IMR-90 (cell line): ENCODE data around the gene SLC5A11. TPM values are rescaled to one million over a fixed set of nuclear protein-coding genes. Genes with fewer than 3 reads are reported as not detected.

ENCODE experiments used
- ATAC-seq: fragments of 200-7000 bp; cut with Tn5 transposase; 2 replicates; pipeline ENCODE4 v1.9.1; 2020; ENCODE audit warnings: low read depth, mild to moderate bottlenecking, moderate library complexity
- BruUV-seq: library from RNA; stranded (reverse); fragments of 400-500 nt; replicated peaks from 2 replicates; lab custom pipeline; 2021; lab: Mats Ljungman, UMichigan
- CTCF ChIA-PET: fragments of 300-600 bp; formaldehyde crosslinking; extraction: SDS; loops from one replicate; lab custom pipeline; 2021; ENCODE audit warnings: antibody characterized with exemption; lab: Yijun Ruan, JAX
- POLR2A ChIA-PET: fragments of 300-600 bp; sonication (Branson Sonifier 250); formaldehyde crosslinking; loops from one replicate; lab custom pipeline; 2022; ENCODE audit warnings: antibody characterized with exemption; ENCODE audit not compliant: unreplicated experiment; lab: Charles Lee
- DNase-seq: peaks from one replicate; pipeline ENCODE4 v3.0.0; 2013
- H2AFZ ChIP-seq: replicated peaks from 2 replicates; pipeline ENCODE3; 2013; ENCODE audit warnings: low read length, mild to moderate bottlenecking; ENCODE audit not compliant: poor library complexity
- H2AK5ac ChIP-seq: 2 replicates; pipeline ENCODE4 v1.6.1; 2013; ENCODE audit warnings: low read depth, low read length, inconsistent platforms
- H2AK9ac ChIP-seq: replicated peaks from 2 replicates; pipeline ENCODE3; 2013; ENCODE audit warnings: mild to moderate bottlenecking, low read depth, low read length, moderate library complexity; ENCODE audit not compliant: poor library complexity
- H2BK120ac ChIP-seq: 2 replicates; pipeline ENCODE4 v1.6.1; 2013; ENCODE audit warnings: low read depth, low read length, inconsistent platforms
- H2BK15ac ChIP-seq: 3 replicates; pipeline ENCODE4 v1.6.1; 2013; ENCODE audit warnings: low read depth, low read length, inconsistent platforms
- H2BK20ac ChIP-seq: 2 replicates; pipeline ENCODE4 v1.6.1; 2013; ENCODE audit warnings: low read depth, mild to moderate bottlenecking, inconsistent platforms, low read length, moderate library complexity
- H2BK5ac ChIP-seq: 2 replicates; pipeline ENCODE4 v1.6.1; 2013; ENCODE audit warnings: mild to moderate bottlenecking, low read depth, low read length, inconsistent platforms; ENCODE audit not compliant: poor library complexity, severe bottlenecking
- H3K14ac ChIP-seq: replicated peaks from 2 replicates; pipeline ENCODE4 v1.6.1; 2013; ENCODE audit warnings: low read depth, low read length, inconsistent platforms
- H3K18ac ChIP-seq: 2 replicates; pipeline ENCODE4 v1.6.1; 2013; ENCODE audit warnings: low read depth, low read length, control low read depth
- H3K23ac ChIP-seq: 2 replicates; pipeline ENCODE4 v1.6.1; 2013; ENCODE audit warnings: low read depth, low read length, inconsistent platforms
- H3K27ac ChIP-seq: 2 replicates; pipeline ENCODE4 v1.5.1; 2013; ENCODE audit warnings: mild to moderate bottlenecking, control low read depth, low read length; ENCODE audit not compliant: insufficient read depth
- H3K27me3 ChIP-seq: 2 replicates; pipeline ENCODE4 v1.6.1; 2013; ENCODE audit warnings: low read length; ENCODE audit not compliant: control insufficient read depth, insufficient read depth
- H3K36me3 ChIP-seq: 2 replicates; pipeline ENCODE4 v1.6.1; 2013; ENCODE audit warnings: low read length, mixed read lengths; ENCODE audit not compliant: control insufficient read depth, insufficient read depth
- H3K4ac ChIP-seq: 2 replicates; pipeline ENCODE4 v1.6.1; 2013; ENCODE audit warnings: low read depth, low read length, inconsistent platforms
- H3K4me1 ChIP-seq: 2 replicates; pipeline ENCODE4 v1.6.1; 2013; ENCODE audit warnings: low read length, mixed read lengths; ENCODE audit not compliant: control insufficient read depth, insufficient read depth
- H3K4me2 ChIP-seq: 2 replicates; pipeline ENCODE4 v1.6.1; 2013; ENCODE audit warnings: low read depth, mild to moderate bottlenecking, control low read depth, low read length, moderate library complexity
- H3K4me3 ChIP-seq: 2 replicates; pipeline ENCODE4 v1.5.1; 2013; ENCODE audit warnings: low read depth, mild to moderate bottlenecking, control low read depth, low read length, moderate library complexity; ENCODE audit not compliant: insufficient read depth
- H3K56ac ChIP-seq: 2 replicates; pipeline ENCODE4 v1.6.1; 2013; ENCODE audit warnings: low read length, inconsistent platforms; ENCODE audit not compliant: insufficient read depth; ENCODE audit errors: extremely low read depth
- H3K79me1 ChIP-seq, 2 experiments: 2 replicates each; pipeline ENCODE4 v1.6.1; 2013; ENCODE audit warnings: low read length in 2 of 2, inconsistent platforms in 1 of 2, low read depth in 1 of 2
- H3K9ac ChIP-seq: 2 replicates; pipeline ENCODE4 v1.6.1; 2013; ENCODE audit warnings: low read depth, low read length, control low read depth
- H3K9me1 ChIP-seq: 2 replicates; pipeline ENCODE4 v1.6.1; 2013; ENCODE audit warnings: low read length, inconsistent platforms; ENCODE audit not compliant: insufficient read depth
- H3K9me3 ChIP-seq: 2 replicates; pipeline ENCODE4 v1.6.1; 2013; ENCODE audit warnings: low read length; ENCODE audit not compliant: control insufficient read depth, insufficient read depth
- H4K20me1 ChIP-seq: 2 replicates; pipeline ENCODE4 v1.6.1; 2013; ENCODE audit warnings: low read length, inconsistent platforms; ENCODE audit not compliant: insufficient read depth
- H4K5ac ChIP-seq: 2 replicates; pipeline ENCODE4 v1.6.1; 2013; ENCODE audit warnings: mild to moderate bottlenecking, low read depth, low read length, control low read depth
- H4K8ac ChIP-seq, 2 experiments: 2 replicates each; pipeline ENCODE4 v1.6.1; 2013; ENCODE audit warnings: low read depth in 2 of 2, low read length in 2 of 2, control low read depth in 1 of 2, inconsistent platforms in 1 of 2
- H4K91ac ChIP-seq: 2 replicates; pipeline ENCODE4 v1.6.1; 2013; ENCODE audit warnings: low read depth, low read length, inconsistent platforms; ENCODE audit not compliant: insufficient read depth
- BHLHE40 ChIP-seq: fragments of 150-350 bp; IDR thresholded peaks from 2 replicates; pipeline ENCODE4 v1.6.1; 2016; ENCODE audit warnings: mild to moderate bottlenecking, low read depth, low read length
- CEBPB ChIP-seq: IDR thresholded peaks from 2 replicates; pipeline ENCODE4 v1.6.1; 2012; ENCODE audit warnings: low read depth, low read length, improper control_type of control experiment
- CHD1 ChIP-seq: IDR thresholded peaks from 2 replicates; pipeline ENCODE4 v1.6.1; 2012; ENCODE audit warnings: low read depth, low read length, improper control_type of control experiment
- ELK1 ChIP-seq: fragments of 150-350 bp; IDR thresholded peaks from 2 replicates; pipeline ENCODE4 v1.6.1; 2016; ENCODE audit warnings: low read depth, mild to moderate bottlenecking, low read length, moderate library complexity, borderline replicate concordance
- FOS ChIP-seq: fragments of 150-350 bp; IDR thresholded peaks from 2 replicates; pipeline ENCODE4 v1.6.1; 2016; ENCODE audit warnings: low read depth, low read length
- NFE2L2 ChIP-seq: fragments of 150-350 bp; IDR thresholded peaks from 2 replicates; pipeline ENCODE4 v1.6.1; 2016; ENCODE audit warnings: low read depth, mild to moderate bottlenecking, low read length
- POLR2A ChIP-seq: IDR thresholded peaks from 2 replicates; pipeline ENCODE4 v1.6.1; 2012; ENCODE audit warnings: mild to moderate bottlenecking, low read depth, low read length
- RAD21 ChIP-seq: IDR thresholded peaks from 2 replicates; pipeline ENCODE4 v1.6.1; 2012; ENCODE audit warnings: low read length, improper control_type of control experiment
- RCOR1 ChIP-seq: IDR thresholded peaks from 2 replicates; pipeline ENCODE4 v1.6.1; 2012; ENCODE audit warnings: mild to moderate bottlenecking, low read length, improper control_type of control experiment; ENCODE audit not compliant: insufficient replicate concordance
- SMC3 ChIP-seq: fragments of 150-350 bp; IDR thresholded peaks from 2 replicates; pipeline ENCODE4 v1.6.1; 2016; ENCODE audit warnings: low read depth, mild to moderate bottlenecking, antibody characterized with exemption, low read length, moderate library complexity
- USF2 ChIP-seq: fragments of 150-350 bp; IDR thresholded peaks from 2 replicates; pipeline ENCODE4 v1.6.1; 2017; ENCODE audit warnings: mild to moderate bottlenecking, antibody characterized with exemption, low read length, low read depth
- WGBS, 2 experiments: methylation state at CpG; one replicate each; pipeline versions ENCODE4 v1.1.5 to v1.1.7; 2013; ENCODE audit warnings: missing lambda C conversion rate in 2 of 2; ENCODE audit not compliant: insufficient read length in 1 of 2; ENCODE audit errors: extremely low coverage in 2 of 2; 5-methylcytosine and 5-hydroxymethylcytosine counted together
- dilution Hi-C: fragments of 300-500 bp; cut with HindIII; formaldehyde crosslinking; loops from one replicate; pipeline ENCODE4 v1.14.3; 2018; ENCODE audit warnings: low sequenced_read_pairs; ENCODE audit not compliant: unreplicated experiment
- in situ Hi-C: fragments of 300-500 bp; cut with MboI; formaldehyde crosslinking; loops from 3 replicates; pipeline ENCODE4 v1.14.3; 2019; ENCODE audit warnings: low sequenced_read_pairs, inconsistent platforms, mixed read lengths
- intact Hi-C: fragments of 100-400 bp; cut with micrococcal nuclease; formaldehyde crosslinking; loops from 2 replicates; pipeline ENCODE4 v1.10.0; 2022
- polyA plus RNA-seq, 3 experiments: library from polyadenylated mRNA; depleted of rRNA; stranded (reverse); fragments of >200 nt; gene quantifications; 2 replicates each; pipeline ENCODE4 v1.2.3, GENCODE V29; 2012; ENCODE audit warnings: low replicate concordance in 1 of 3
- total RNA-seq: library from RNA; depleted of rRNA; stranded (reverse); fragments of >200 nt; gene quantifications from 2 replicates; pipeline ENCODE4 v1.2.3, GENCODE V29; 2012
- TF ChIP-seq, protein P1 (sequence below): conservative IDR thresholded peaks from 2 replicates; pipeline ENCODE4 v1.5.1; 2012; ENCODE audit warnings: mild to moderate bottlenecking, low read depth, low read length, improper control_type of control experiment

The SLC5A11 gene
- total and polyA plus RNA-seq, 2 of the 4 experiments (the other 2 are of a cell fraction), result under 0.01 TPM; not detected in 1

DNA sequence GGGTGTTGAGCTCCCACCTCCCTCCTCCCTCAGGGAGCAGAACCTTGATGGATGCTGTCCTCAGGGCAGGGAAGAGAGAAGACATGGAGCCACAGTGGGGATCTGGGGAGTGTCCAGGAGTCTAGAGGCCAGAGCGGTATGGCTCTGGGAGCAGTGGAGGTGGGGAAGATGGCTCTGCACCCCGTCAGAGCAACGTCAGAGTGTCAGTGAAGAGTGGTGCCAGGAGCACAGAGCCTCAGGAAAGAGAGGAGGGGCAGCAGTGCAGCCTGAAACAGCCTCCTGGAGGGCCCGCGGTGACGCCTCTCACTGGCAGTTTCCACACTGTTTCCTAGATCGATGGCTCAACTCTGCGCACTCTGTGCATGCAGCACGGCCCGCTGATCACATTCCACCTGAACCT lies 23.2 kb upstream of the SLC5A11 start:
- H2AFZ ChIP-seq, result no peak overlapping the region
- ChIA-PET CTCF (no interaction called here), POLR2A (no interaction called here)
- H3K36me3 ChIP-seq, result peaks cover 66% of the 10 kb centered on the region
- TF ChIP-seq CEBPB (no peak), POLR2A (no peak), CHD1 (no peak), RCOR1 (no peak), USF2 (no peak), ELK1 (no peak), SMC3 (no peak), NFE2L2 (no peak), RAD21 (no peak), FOS (no peak), BHLHE40 (no peak)
- TF ChIP-seq, protein P1, sequence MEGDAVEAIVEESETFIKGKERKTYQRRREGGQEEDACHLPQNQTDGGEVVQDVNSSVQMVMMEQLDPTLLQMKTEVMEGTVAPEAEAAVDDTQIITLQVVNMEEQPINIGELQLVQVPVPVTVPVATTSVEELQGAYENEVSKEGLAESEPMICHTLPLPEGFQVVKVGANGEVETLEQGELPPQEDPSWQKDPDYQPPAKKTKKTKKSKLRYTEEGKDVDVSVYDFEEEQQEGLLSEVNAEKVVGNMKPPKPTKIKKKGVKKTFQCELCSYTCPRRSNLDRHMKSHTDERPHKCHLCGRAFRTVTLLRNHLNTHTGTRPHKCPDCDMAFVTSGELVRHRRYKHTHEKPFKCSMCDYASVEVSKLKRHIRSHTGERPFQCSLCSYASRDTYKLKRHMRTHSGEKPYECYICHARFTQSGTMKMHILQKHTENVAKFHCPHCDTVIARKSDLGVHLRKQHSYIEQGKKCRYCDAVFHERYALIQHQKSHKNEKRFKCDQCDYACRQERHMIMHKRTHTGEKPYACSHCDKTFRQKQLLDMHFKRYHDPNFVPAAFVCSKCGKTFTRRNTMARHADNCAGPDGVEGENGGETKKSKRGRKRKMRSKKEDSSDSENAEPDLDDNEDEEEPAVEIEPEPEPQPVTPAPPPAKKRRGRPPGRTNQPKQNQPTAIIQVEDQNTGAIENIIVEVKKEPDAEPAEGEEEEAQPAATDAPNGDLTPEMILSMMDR, result no peak
- in situ Hi-C loops, result no loop called here
- no peak overlapping the region for H4K91ac ChIP-seq
- no peaks in the 10 kb centered on the region for H4K20me1 ChIP-seq
- no peak overlapping the region for H3K4me3 ChIP-seq
- H3K9me1 ChIP-seq, result peaks cover 3% of the 10 kb centered on the region; the same call in 1 of the 2 replicates
- DNase-seq (no peak), ATAC-seq (no peak)
- no peak overlapping the region for H2BK15ac ChIP-seq
- H2BK20ac ChIP-seq, result no peak overlapping the region
- no peaks in the 10 kb centered on the region for H3K27me3 ChIP-seq
- no peak overlapping the region for H3K56ac ChIP-seq
- H2BK5ac ChIP-seq, result no peak overlapping the region
- no peak overlapping the region for H3K18ac ChIP-seq
- intact Hi-C loops, result no loop called here
- no peak overlapping the region for H2BK120ac ChIP-seq
- no peak overlapping the region for H4K5ac ChIP-seq
- BruUV-seq, result no TSS peak
- no peak overlapping the region for H3K4me2 ChIP-seq
- no peak overlapping the region for H2AK5ac ChIP-seq
- 100% methylated on average over 3 of the region's 10 CpGs; no CpG with 5 or more reads in 1 of the 2 experiments for WGBS, 2 experiments
- no peak overlapping the region for H3K23ac ChIP-seq
- H3K9ac ChIP-seq, result no peak overlapping the region
- no peak overlapping the region for H4K8ac ChIP-seq
- peak overlapping the region; percentile 62 for H2AK9ac ChIP-seq
- H3K9me3 ChIP-seq, result no peaks in the 10 kb centered on the region
- peaks cover 13 to 28% of the 10 kb centered on the region in 2 experiments; a peak in 3 of 4 replicates for H3K79me1 ChIP-seq
- H3K4ac ChIP-seq, result no peak overlapping the region
- no peak overlapping the region for H3K14ac ChIP-seq
- H3K4me1 ChIP-seq, result peaks cover 7% of the 10 kb centered on the region; the same call in 1 of the 2 replicates
- dilution Hi-C loops, result no loop called here
- no peak overlapping the region for H3K27ac ChIP-seq
